ENCODE data around the gene MBD3L3. TPM values are rescaled to one million over a fixed set of nuclear protein-coding genes. Genes with fewer than 3 reads are reported as not detected.
A peak's percentile ranks its signal among the peaks of the same experiment; 100 is the strongest.

MBD3L3 gene
- total RNA-seq, 1 experiment from 2014 or later = 9.0 TPM

- POLR2A ChIA-PET (ENCODE audit: low non-redundant PET) = no interaction called here
- CTCF ChIA-PET = no interaction called here
- H3K36me3 ChIP-seq (ENCODE audit: insufficient read depth, low read length, poor library complexity, severe bottlenecking) = peaks cover 58% of the 10 kb centered on the region
These were observed 14.1 kb upstream of the MBD3L3 start for GRCh38 chr19:7072541-7072940.

GRCh38 chr19:7069904-7070226 is 11.4 kb upstream of the MBD3L3 start:
- H3K27ac ChIP-seq (ENCODE audit: low read depth, low read length, poor library complexity, severe bottlenecking) = peak overlapping the region; percentile 83
- no TSS peak for BruUV-seq (replicated peaks)
- peak overlapping the region; percentile 77 for H3K4me3 ChIP-seq (ENCODE audit: low read depth, low read length, poor library complexity, severe bottlenecking)
- ChIA-PET CTCF (interaction anchor here (0.7 kb wide), 1 partner anchor 170 kb away, joined by 5 read pairs; no protein-coding TSS in a partner anchor), POLR2A (ENCODE audit: low non-redundant PET) (no interaction called here)
- intact Hi-C loops (cut with micrococcal nuclease; ENCODE audit: unreplicated experiment) = no loop called here
- TF ChIP-seq EZH2 (IDR thresholded peaks at IDR 0.05; ENCODE audit: borderline replicate concordance, low read depth, low read length, poor library complexity, severe bottlenecking) (no peak), CTCF (conservative IDR thresholded peaks at IDR 0.05; ENCODE audit: low read depth, low read length) (no peak)
- no peak for DNase-seq (ENCODE audit: low spot score)
- no peaks in the 10 kb centered on the region for H3K9me3 ChIP-seq (ENCODE audit: low read depth, low read length, poor library complexity, severe bottlenecking)
- peaks cover 32% of the 10 kb centered on the region for H3K36me3 ChIP-seq (ENCODE audit: insufficient read depth, low read length, poor library complexity, severe bottlenecking)
- H3K27me3 ChIP-seq (replicated peaks; ENCODE audit: insufficient read depth, low read depth, low read length, poor library complexity) = no peaks in the 10 kb centered on the region
- no peaks in the 10 kb centered on the region for H3K4me1 ChIP-seq (ENCODE audit: insufficient read depth, low read length, poor library complexity, severe bottlenecking)

More at GRCh38 chr19:7072541-7072940, 14.1 kb upstream of the MBD3L3 start:
- TF ChIP-seq CTCF (conservative IDR thresholded peaks at IDR 0.05; ENCODE audit: low read depth, low read length) = no peak
- TF ChIP-seq EZH2 (IDR thresholded peaks at IDR 0.05; ENCODE audit: borderline replicate concordance, low read depth, low read length, poor library complexity, severe bottlenecking) = no peak
- no peaks in the 10 kb centered on the region for H3K4me1 ChIP-seq (ENCODE audit: insufficient read depth, low read length, poor library complexity, severe bottlenecking)
- DNase-seq (ENCODE audit: low spot score) = no peak
- H3K4me3 ChIP-seq (ENCODE audit: low read depth, low read length, poor library complexity, severe bottlenecking) = no peak overlapping the region
- H3K27ac ChIP-seq (ENCODE audit: low read depth, low read length, poor library complexity, severe bottlenecking) = no peak overlapping the region
- no TSS peak for BruUV-seq (replicated peaks)
- H3K27me3 ChIP-seq (replicated peaks; ENCODE audit: insufficient read depth, low read depth, low read length, poor library complexity) = no peaks in the 10 kb centered on the region
- peaks cover 9% of the 10 kb centered on the region for H3K9me3 ChIP-seq (ENCODE audit: low read depth, low read length, poor library complexity, severe bottlenecking)
- intact Hi-C loops (cut with micrococcal nuclease; ENCODE audit: unreplicated experiment) = no loop called here

- Histone ChIP-seq H3K4me1 (ENCODE audit: insufficient read depth, low read length, poor library complexity, severe bottlenecking) (no peaks in the 10 kb centered on the region), H3K4me3 (ENCODE audit: low read depth, low read length, poor library complexity, severe bottlenecking) (peak within 1 kb of the TSS; percentile 77), H3K36me3 (ENCODE audit: insufficient read depth, low read length, poor library complexity, severe bottlenecking) (peaks cover 27% of the 10 kb centered on the region), H3K27me3 (replicated peaks; ENCODE audit: insufficient read depth, low read depth, low read length, poor library complexity) (no peaks in the 10 kb centered on the region), H3K9me3 (ENCODE audit: low read depth, low read length, poor library complexity, severe bottlenecking) (no peaks in the 10 kb centered on the region), H3K27ac (ENCODE audit: low read depth, low read length, poor library complexity, severe bottlenecking) (peak within 1 kb of the TSS; percentile 83)
- BruUV-seq (replicated peaks) = no TSS peak
- no peak for TF ChIP-seq EZH2 (IDR thresholded peaks at IDR 0.05; ENCODE audit: borderline replicate concordance, low read depth, low read length, poor library complexity, severe bottlenecking)
- CTCF ChIA-PET = interaction anchor here (0.6 to 0.7 kb wide), 4 partner anchors 170 to 520 kb away, joined by 3 to 6 read pairs (median 4); no protein-coding TSS in a partner anchor
- POLR2A ChIA-PET (ENCODE audit: low non-redundant PET) = interaction anchor here (0.5 to 0.7 kb wide), 2 partner anchors 33 to 89 kb away, joined by 3 to 7 read pairs; no protein-coding TSS in a partner anchor
- DNase-seq (ENCODE audit: low spot score) = peak; percentile 98
- intact Hi-C loops (cut with micrococcal nuclease; ENCODE audit: unreplicated experiment) = no loop called here
These were observed 10.8 kb upstream of the MBD3L3 start, which contains the start of gene ZNF557 for GRCh38 chr19:7069042-7069903. Gene ZNF557 (plus strand): TSS chr19:7069703. CDS start chr19:7075075, 5,372 bp downstream.

Measured in A673 (cell line).